HG03066 (cell line): ENCODE data around the gene TEX54.
"Not testable (repeated sequence)": the region's sequence is repeated elsewhere in the genome, so short reads cannot be mapped to it uniquely, and the experiment has no call there.

Experiments used
- ATAC-seq: cut with Tn5 transposase; IDR thresholded peaks from one replicate; pipeline ENCODE4 v1.9.1; 2021; ENCODE audit warnings: low read depth; ENCODE audit not compliant: unreplicated experiment

Gene TEX54

GRCh38 chr11:62839050-62839945 lies 6.7 kb upstream of the TEX54 start, which contains the start of gene WDR74:
Gene WDR74, minus strand, starts transcription at chr11:62839590. Its CDS starts 20 bp downstream, at chr11:62839570.
- ATAC-seq = peak; percentile 36

GRCh38 chr11:62835336-62835735 lies 2.7 kb upstream of the TEX54 start:
- ATAC-seq = no peak

- ATAC-seq = peak; percentile 80
Measured at GRCh38 chr11:62831520-62832335, 913 bp downstream of the TEX54 start, which contains the start of gene STX5. Gene STX5, minus strand, starts transcription at chr11:62832051. Its CDS starts 808 bp downstream, at chr11:62831243.

- no peak for ATAC-seq
Measured at GRCh38 chr11:62830904-62831519, 1.6 kb downstream of the TEX54 start.

- not testable (repeated sequence) for ATAC-seq
Measured at GRCh38 chr11:62828130-62828529, 4.5 kb downstream of the TEX54 start.

GRCh38 chr11:62823677-62824076 lies 9.0 kb downstream of the TEX54 start:
- ATAC-seq = no peak

- ATAC-seq = no peak
Measured at GRCh38 chr11:62817129-62817528, 15.5 kb downstream of the TEX54 start.

GRCh38 chr11:62816557-62816956 lies 16.1 kb downstream of the TEX54 start:
- no peak for ATAC-seq

- no peak for ATAC-seq
Measured at GRCh38 chr11:62811659-62812058, 21.0 kb downstream of the TEX54 start.

GRCh38 chr11:62810748-62811147 lies 21.9 kb downstream of the TEX54 start:
- no peak for ATAC-seq

GRCh38 chr11:62806611-62807121 lies 26.0 kb downstream of the TEX54 start:
- no peak for ATAC-seq

GRCh38 chr11:62805961-62806441 lies 26.6 kb downstream of the TEX54 start:
- no peak for ATAC-seq

- peak; percentile 68 for ATAC-seq
Measured at GRCh38 chr11:62805076-62805892, 27.4 kb downstream of the TEX54 start, which contains the start of gene NXF1. Gene NXF1, minus strand, starts transcription at chr11:62805440. Its CDS starts 84 bp downstream, at chr11:62805356.

- ATAC-seq = peak; percentile 16
Measured at GRCh38 chr11:62804310-62805075, 28.1 kb downstream of the TEX54 start.

GRCh38 chr11:62801071-62801470 lies 31.6 kb downstream of the TEX54 start:
- ATAC-seq = no peak

- no peak for ATAC-seq
Measured at GRCh38 chr11:62799486-62799885, 33.2 kb downstream of the TEX54 start.

GRCh38 chr11:62796281-62796680 lies 36.4 kb downstream of the TEX54 start:
- no peak for ATAC-seq

GRCh38 chr11:62794201-62794775 lies 38.4 kb downstream of the TEX54 start:
- no peak for ATAC-seq
